ENCODE data around the gene METTL22. TPM values are rescaled to one million over a fixed set of nuclear protein-coding genes. Genes with fewer than 3 reads are reported as not detected.

The METTL22 gene
- total and polyA plus RNA-seq, 4 donors: 6.5 to 17.9 (median 14.4) TPM

DNA sequence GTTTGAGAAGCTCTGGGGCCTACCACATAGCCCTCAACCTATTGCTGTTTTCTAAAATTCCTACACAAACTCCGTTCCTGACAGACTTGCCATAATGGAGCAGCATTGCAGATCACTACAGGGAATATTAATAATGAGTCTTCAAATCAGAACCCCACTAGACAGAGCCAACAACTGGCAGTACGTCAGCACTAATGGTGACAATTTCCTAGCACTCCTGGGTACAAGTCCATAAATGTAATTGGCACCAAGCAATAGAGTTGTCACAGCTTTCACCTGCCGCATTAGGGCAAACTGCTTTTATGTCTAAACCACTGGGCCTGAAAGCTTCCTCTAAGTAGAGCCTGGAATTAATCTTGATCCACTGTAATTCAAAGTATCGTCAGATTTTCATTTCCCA lies 27.4 kb downstream of the METTL22 start:
- Histone ChIP-seq H3K27me3 (ENCODE audit: control insufficient read depth in 4 of 4, insufficient read depth in 4 of 4, low read length in 3 of 4) (no peaks in the 10 kb centered on the region), H3K4me1 (ENCODE audit: control insufficient read depth in 4 of 4, insufficient read depth in 4 of 4, low read length in 3 of 4) (no peaks in the 10 kb centered on the region), H3K36me3 (ENCODE audit: control insufficient read depth in 4 of 4, insufficient read depth in 3 of 4, low read depth in 1 of 4, low read length in 3 of 4) (peaks cover 18 to 46% (median 24%) of the 10 kb centered on the region in 4 donors), H3K9ac (ENCODE audit: low read depth in 1 of 2, low read length in 2 of 2) (no peak overlapping the region), H3K9me3 (ENCODE audit: control insufficient read depth in 4 of 4, low read length in 3 of 4) (no peaks in the 10 kb centered on the region), H3K4me3 (ENCODE audit: low read depth in 1 of 3, low read length in 3 of 3) (no peak overlapping the region), H3K27ac (ENCODE audit: low read depth in 1 of 2, low read length in 2 of 2) (no peak overlapping the region)
- TF ChIP-seq ATF3 (IDR thresholded peaks at IDR 0.05): no peak
- TF ChIP-seq RAD21 (IDR thresholded peaks at IDR 0.05): no peak
- TF ChIP-seq GABPA (IDR thresholded peaks at IDR 0.05 in 1 of 2, conservative IDR thresholded peaks at IDR 0.05 in 1 of 2): no peak
- TF ChIP-seq SP1 (IDR thresholded peaks at IDR 0.05): no peak
- no peak for TF ChIP-seq FOXA1 (IDR thresholded peaks at IDR 0.05)
- no peak for DNase-seq (ENCODE audit: low spot score)
- WGBS: 96% methylated on average over 4 of the region's 4 CpGs

- no peaks in the 10 kb centered on the region for H3K9me3 ChIP-seq (ENCODE audit: control insufficient read depth in 4 of 4, low read length in 3 of 4)
- 75% methylated on average over 8 of the region's 8 CpGs for WGBS
- H3K4me1 ChIP-seq (ENCODE audit: control insufficient read depth in 4 of 4, insufficient read depth in 4 of 4, low read length in 3 of 4): no peaks in the 10 kb centered on the region
- no peak overlapping the region for H3K27ac ChIP-seq (ENCODE audit: low read depth in 1 of 2, low read length in 2 of 2)
- no peaks in the 10 kb centered on the region for H3K27me3 ChIP-seq (ENCODE audit: control insufficient read depth in 4 of 4, insufficient read depth in 4 of 4, low read length in 3 of 4)
- H3K9ac ChIP-seq (ENCODE audit: low read depth in 1 of 2, low read length in 2 of 2): no peak overlapping the region
- TF ChIP-seq YY1 (IDR thresholded peaks at IDR 0.05): no peak
- no peak for TF ChIP-seq RAD21 (IDR thresholded peaks at IDR 0.05)
- TF ChIP-seq HNF4G (IDR thresholded peaks at IDR 0.05): no peak
- no peak for TF ChIP-seq TAF1 (conservative IDR thresholded peaks at IDR 0.05)
- TF ChIP-seq GABPA (IDR thresholded peaks at IDR 0.05 in 1 of 2, conservative IDR thresholded peaks at IDR 0.05 in 1 of 2): no peak
- TF ChIP-seq FOXA1 (IDR thresholded peaks at IDR 0.05): no peak
- TF ChIP-seq HNF4A (conservative IDR thresholded peaks at IDR 0.05): no peak
- TF ChIP-seq REST (IDR thresholded peaks at IDR 0.05): no peak
- no peak for TF ChIP-seq SP1 (IDR thresholded peaks at IDR 0.05)
- TF ChIP-seq RXRA (IDR thresholded peaks at IDR 0.05): no peak
- TF ChIP-seq FOXA2 (IDR thresholded peaks at IDR 0.05): no peak
- TF ChIP-seq MAX (IDR thresholded peaks at IDR 0.05): no peak
- TF ChIP-seq JUND (IDR thresholded peaks at IDR 0.05): no peak
- TF ChIP-seq EGR1 (IDR thresholded peaks at IDR 0.05; ENCODE audit: low read depth in 2 of 2): no peak
- TF ChIP-seq ZBTB33 (IDR thresholded peaks at IDR 0.05): no peak
- H3K4me3 ChIP-seq (ENCODE audit: low read depth in 1 of 3, low read length in 3 of 3): no peak overlapping the region
- peaks cover 14 to 35% (median 20%) of the 10 kb centered on the region in 4 donors for H3K36me3 ChIP-seq (ENCODE audit: control insufficient read depth in 4 of 4, insufficient read depth in 3 of 4, low read depth in 1 of 4, low read length in 3 of 4)
- DNase-seq (ENCODE audit: low spot score): no peak
Observed at GRCh38 chr16:8649829-8650554, 28.5 kb downstream of the METTL22 start.

Data from liver (tissue), 9 donors.